Measurements from ENCODE around the gene TMEM94. TPM values are rescaled to one million over a fixed set of nuclear protein-coding genes. Genes with fewer than 3 reads are reported as not detected.

Gene TMEM94
- total and polyA plus RNA-seq, 2 of the 8 experiments (the other 6 are each of a cell fraction or from before 2014, with no cell fraction given) = 54.8 to 69.9 TPM

DNA sequence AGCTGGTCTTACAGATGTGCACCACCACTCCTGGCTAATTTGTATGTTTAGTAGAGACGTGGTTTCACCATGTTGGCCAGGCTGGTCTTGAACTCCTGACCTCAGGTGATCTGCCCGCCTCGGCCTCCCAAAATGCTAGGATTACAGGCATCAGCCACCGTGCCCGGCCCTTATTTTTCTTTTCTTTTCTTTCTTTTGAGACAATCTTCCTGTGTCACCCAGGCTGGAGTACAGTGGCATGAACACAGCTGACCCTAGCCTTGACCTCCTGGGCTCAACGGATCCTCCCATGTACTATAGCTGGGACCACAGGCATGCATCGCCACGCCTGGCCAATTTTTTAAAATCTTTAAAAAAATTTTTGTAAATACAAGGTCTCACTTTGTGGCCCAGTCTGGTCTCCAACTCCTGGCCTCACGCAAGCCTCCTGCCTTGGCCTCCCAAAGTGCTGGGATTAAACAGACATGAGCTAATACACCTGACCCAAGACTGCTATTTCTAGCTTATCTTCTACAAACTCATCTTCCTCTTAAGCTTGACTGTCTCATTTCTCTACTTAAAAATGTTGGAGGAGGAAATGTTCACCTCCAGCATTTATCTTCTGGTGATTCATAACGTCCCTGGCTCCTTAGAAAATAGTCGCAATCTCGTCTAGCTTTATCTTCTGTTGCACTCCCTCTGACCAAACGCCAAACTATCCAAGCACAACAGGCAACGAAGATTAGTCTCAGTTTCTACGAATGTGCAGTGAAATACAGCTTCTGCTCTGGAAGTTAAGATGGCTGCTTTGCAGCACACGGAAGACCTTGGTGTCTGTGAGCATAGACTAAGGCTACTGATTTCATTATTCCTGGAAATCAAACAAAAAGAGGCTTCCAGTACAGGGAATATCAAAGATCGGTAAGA is 8.2 kb upstream of the TMEM94 start:
- POLR2A ChIA-PET (ENCODE audit: partially characterized antibody) = interaction anchor here (0.6 to 2.1 kb wide), 3 partner anchors 9 to 162 kb away, joined by 3 to 13 read pairs (median 3); partner anchors contain the start of gene TMEM94
- Histone ChIP-seq H2BK120ac (replicated peaks; ENCODE audit: low read depth, low read length) (no peak overlapping the region), H4K8ac (ENCODE audit: extremely low read depth, insufficient read depth, low read length) (no peak overlapping the region), H2BK5ac (ENCODE audit: low read depth, low read length) (no peak overlapping the region), H3K27me3 (replicated peaks in 1 of 4; ENCODE audit: control insufficient read depth in 3 of 4, extremely low read depth in 1 of 4, insufficient read depth in 3 of 4, low read length in 3 of 4) (no peaks in the 10 kb centered on the region), H3K27ac (ENCODE audit: low read depth, low read length) (no peak overlapping the region), H3K9me3 (ENCODE audit: insufficient read depth in 2 of 2, low read depth in 1 of 2, low read length in 1 of 2) (no peaks in the 10 kb centered on the region), H4K91ac (replicated peaks; ENCODE audit: insufficient read length, low read length) (no peak overlapping the region), H3K4me3 (ENCODE audit: extremely low read depth in 1 of 4, insufficient read depth in 2 of 4, low read depth in 3 of 4, low read length in 4 of 4) (no peak overlapping the region), H2BK20ac (ENCODE audit: low read length) (no peak overlapping the region), H2BK12ac (ENCODE audit: low read depth, low read length) (no peak overlapping the region), H4K5ac (ENCODE audit: insufficient read length, low read depth, low read length) (no peak overlapping the region), H3K23ac (ENCODE audit: insufficient read length) (no peak overlapping the region), H2BK15ac (ENCODE audit: low read length) (no peak overlapping the region), H2AK5ac (ENCODE audit: low read depth, low read length) (no peak overlapping the region), H3K14ac (ENCODE audit: insufficient read length) (no peak overlapping the region), H3K4me2 (ENCODE audit: insufficient read depth in 1 of 2, low read depth in 2 of 2, low read length in 2 of 2) (no peak overlapping the region), H3K4ac (replicated peaks; ENCODE audit: insufficient read length, low read depth, low read length) (no peak overlapping the region), H3K79me1 (ENCODE audit: low read depth, low read length) (no peaks in the 10 kb centered on the region), H3K36me3 (ENCODE audit: control insufficient read depth in 2 of 4, insufficient read depth in 4 of 4, low read length in 3 of 4) (no peaks in the 10 kb centered on the region), H3K4me1 (replicated peaks in 1 of 4; ENCODE audit: control insufficient read depth in 3 of 4, insufficient read depth in 4 of 4, low read length in 3 of 4) (no peaks in the 10 kb centered on the region), H3K79me2 (ENCODE audit: control insufficient read depth in 1 of 2, insufficient read depth in 2 of 2, low read length in 2 of 2) (no peaks in the 10 kb centered on the region), H3K23me2 (ENCODE audit: low read depth, low read length) (no peaks in the 10 kb centered on the region), H3K56ac (replicated peaks; ENCODE audit: insufficient read length, low read depth, low read length) (no peak overlapping the region), H3K18ac (ENCODE audit: extremely low read depth, low read length) (no peak overlapping the region), H3K9ac (replicated peaks in 1 of 4; ENCODE audit: extremely low read depth in 1 of 4, low read depth in 3 of 4, low read length in 3 of 4) (no peak overlapping the region), H4K20me1 (replicated peaks in 1 of 2; ENCODE audit: control insufficient read depth in 1 of 2, insufficient read depth in 2 of 2, low read length in 2 of 2) (no peaks in the 10 kb centered on the region), H2AFZ (ENCODE audit: low read length) (no peak overlapping the region)
- FAIRE-seq (no peak), DNase-seq (ENCODE audit: low read depth in 1 of 2, low spot score in 2 of 2) (no peak)
- CTCF ChIA-PET (ENCODE audit: partially characterized antibody) = interaction anchor here (0.8 to 2.2 kb wide), 8 partner anchors 9 to 181 kb away, joined by 3 to 6 read pairs (median 3); no protein-coding TSS in a partner anchor
- 80% methylated on average over 17 of the region's 17 CpGs; no CpG with 5 or more reads in 1 of the 2 experiments for WGBS, 2 experiments (ENCODE audit: extremely low coverage in 1 of 2, insufficient coverage in 1 of 2, insufficient read length in 1 of 2, insufficient replicate concordance in 2 of 2, low coverage in 1 of 2, low lambda C conversion rate in 2 of 2, missing lambda C conversion rate in 1 of 2)
- TF ChIP-seq, protein P1, sequence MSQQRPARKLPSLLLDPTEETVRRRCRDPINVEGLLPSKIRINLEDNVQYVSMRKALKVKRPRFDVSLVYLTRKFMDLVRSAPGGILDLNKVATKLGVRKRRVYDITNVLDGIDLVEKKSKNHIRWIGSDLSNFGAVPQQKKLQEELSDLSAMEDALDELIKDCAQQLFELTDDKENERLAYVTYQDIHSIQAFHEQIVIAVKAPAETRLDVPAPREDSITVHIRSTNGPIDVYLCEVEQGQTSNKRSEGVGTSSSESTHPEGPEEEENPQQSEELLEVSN (IDR thresholded peaks at IDR 0.05) = no peak
- TF ChIP-seq SAP30 (IDR thresholded peaks at IDR 0.05; ENCODE audit: insufficient read depth, insufficient replicate concordance, low read length) (no peak), SRF (IDR thresholded peaks at IDR 0.05; ENCODE audit: low read depth, low read length) (no peak), TAF1 (IDR thresholded peaks at IDR 0.05; ENCODE audit: low read depth, low read length) (no peak), SP2 (IDR thresholded peaks at IDR 0.05; ENCODE audit: low read length) (no peak), TCF12 (IDR thresholded peaks at IDR 0.05; ENCODE audit: low read depth, low read length) (no peak), ZNF274 (IDR thresholded peaks at IDR 0.05; ENCODE audit: borderline replicate concordance, extremely low read depth, low read length) (no peak), BCL11A (IDR thresholded peaks at IDR 0.05; ENCODE audit: low read depth in 2 of 2, low read length in 2 of 2) (no peak), TBP (IDR thresholded peaks at IDR 0.05; ENCODE audit: low read depth, low read length) (no peak), SP4 (IDR thresholded peaks at IDR 0.05; ENCODE audit: low read length) (no peak)
- TF ChIP-seq, protein P2, sequence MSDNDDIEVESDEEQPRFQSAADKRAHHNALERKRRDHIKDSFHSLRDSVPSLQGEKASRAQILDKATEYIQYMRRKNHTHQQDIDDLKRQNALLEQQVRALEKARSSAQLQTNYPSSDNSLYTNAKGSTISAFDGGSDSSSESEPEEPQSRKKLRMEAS (IDR thresholded peaks at IDR 0.05) = no peak

Measured in H1 (cell line).